PC-3 (cell line): ENCODE data around the gene NPL.

Experiments
- CTCF ChIP-seq: fragments of 300-600 bp; sonication (generic); conservative IDR thresholded peaks from 2 replicates; pipeline ENCODE4 v1.5.1; 2017; ENCODE audit warnings: antibody characterized with exemption, low read depth, mild to moderate bottlenecking, low read length
- EZH2 ChIP-seq: fragments of 300-600 bp; sonication (generic); IDR thresholded peaks from one replicate; pipeline ENCODE4 v1.6.1; 2017; ENCODE audit warnings: antibody characterized with exemption, mild to moderate bottlenecking, low read length; ENCODE audit not compliant: unreplicated experiment
- EZH2phosphoT487 ChIP-seq: fragments of 300-600 bp; sonication (generic); IDR thresholded peaks from 2 replicates; pipeline ENCODE4 v1.6.1; 2018; ENCODE audit warnings: mild to moderate bottlenecking, antibody characterized with exemption, low read length, borderline replicate concordance

- TF ChIP-seq CTCF (no peak), EZH2 (no peak), EZH2phosphoT487 (no peak)
These were observed 56.3 kb downstream of the NPL start for GRCh38 chr1:182845894-182846293.
